GM19099 (cell line): ENCODE data around the gene MDGA2.

Experiments used
- POLR2A ChIP-seq: IDR thresholded peaks from 3 replicates; pipeline ENCODE4 v1.6.1; 2011; ENCODE audit warnings: low read depth; ENCODE audit not compliant: insufficient read length; ENCODE audit errors: extremely low read depth

MDGA2 gene

GRCh38 chr14:47675466-47676314 lies at the start of gene MDGA2:
Gene MDGA2, minus strand, starts transcription at chr14:47675605.
- no peak for TF ChIP-seq POLR2A

GRCh38 chr14:47722929-47723693 lies 47.7 kb upstream of the MDGA2 start:
- no peak for TF ChIP-seq POLR2A

GRCh38 chr14:47720281-47720680 lies 44.9 kb upstream of the MDGA2 start:
- TF ChIP-seq POLR2A, result no peak

- no peak for TF ChIP-seq POLR2A
These were observed 39.9 kb upstream of the MDGA2 start for GRCh38 chr14:47715330-47715729.

- TF ChIP-seq POLR2A, result no peak
These were observed 35.2 kb upstream of the MDGA2 start for GRCh38 chr14:47710581-47710980.

- TF ChIP-seq POLR2A, result no peak
These were observed 30.3 kb upstream of the MDGA2 start for GRCh38 chr14:47705683-47706082.

- no peak for TF ChIP-seq POLR2A
These were observed 16.4 kb upstream of the MDGA2 start for GRCh38 chr14:47691829-47692228.

- no peak for TF ChIP-seq POLR2A
These were observed 3.6 kb upstream of the MDGA2 start for GRCh38 chr14:47678993-47679392.

GRCh38 chr14:47678157-47678556 lies 2.8 kb upstream of the MDGA2 start:
- TF ChIP-seq POLR2A, result no peak

GRCh38 chr14:47676315-47676617 lies 861 bp upstream of the MDGA2 start:
- TF ChIP-seq POLR2A, result no peak

- TF ChIP-seq POLR2A, result no peak
These were observed 601 bp downstream of the MDGA2 start for GRCh38 chr14:47674543-47675465.

- TF ChIP-seq POLR2A, result no peak
These were observed 1.3 kb downstream of the MDGA2 start for GRCh38 chr14:47674148-47674542.

GRCh38 chr14:47665337-47666134 lies 9.9 kb downstream of the MDGA2 start:
- no peak for TF ChIP-seq POLR2A

GRCh38 chr14:47662466-47662865 lies 12.9 kb downstream of the MDGA2 start:
- TF ChIP-seq POLR2A, result no peak
